ENCODE data around the gene ASCC2.

DNA sequence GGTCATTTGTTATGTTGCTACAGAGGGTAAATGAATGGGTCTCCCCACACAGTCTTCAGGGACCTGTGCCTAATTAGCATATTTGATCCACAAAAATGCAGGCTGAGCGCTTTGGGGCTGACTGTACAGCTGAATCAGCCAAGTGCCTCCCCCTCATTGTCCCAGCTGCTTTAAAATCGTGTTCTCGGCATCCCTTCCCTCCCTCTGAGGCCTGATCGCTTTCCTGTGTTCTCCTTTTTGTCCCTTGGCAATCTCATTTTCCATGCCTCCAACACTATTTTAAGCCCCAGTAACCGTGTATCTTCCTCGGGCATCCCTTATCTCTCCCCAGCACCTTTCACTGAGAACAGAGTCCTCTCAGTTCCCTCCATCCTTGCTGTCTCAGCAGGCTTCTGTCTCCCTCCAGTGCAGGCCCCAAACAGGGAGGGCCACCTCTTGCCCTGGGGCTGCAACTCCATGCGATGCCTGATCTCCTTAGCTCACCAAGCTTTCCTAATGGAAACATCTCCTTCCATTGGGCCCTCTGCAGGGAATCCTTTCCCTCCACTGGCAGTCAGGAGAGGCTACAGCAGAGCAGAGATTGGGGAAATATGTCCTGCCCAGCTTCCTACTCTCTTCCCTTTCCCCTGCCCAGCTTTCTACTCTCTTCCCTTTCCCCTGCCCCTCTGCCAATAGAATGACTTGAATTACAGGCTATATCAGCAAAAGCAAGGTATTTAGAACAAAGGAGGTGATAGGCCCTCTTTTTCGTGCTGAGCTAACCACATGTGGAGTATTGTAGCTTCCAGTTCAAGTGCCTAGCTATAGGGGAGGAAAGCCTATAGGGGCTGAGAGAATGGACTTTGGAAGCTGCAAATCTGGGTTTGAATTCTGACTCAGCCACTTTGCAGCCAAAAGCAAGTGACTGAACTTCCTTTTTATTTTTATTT, 57.1 kb downstream of the ASCC2 start:
- TF ChIP-seq POLR2A (IDR thresholded peaks at IDR 0.05) = no peak
- TF ChIP-seq, protein P1, sequence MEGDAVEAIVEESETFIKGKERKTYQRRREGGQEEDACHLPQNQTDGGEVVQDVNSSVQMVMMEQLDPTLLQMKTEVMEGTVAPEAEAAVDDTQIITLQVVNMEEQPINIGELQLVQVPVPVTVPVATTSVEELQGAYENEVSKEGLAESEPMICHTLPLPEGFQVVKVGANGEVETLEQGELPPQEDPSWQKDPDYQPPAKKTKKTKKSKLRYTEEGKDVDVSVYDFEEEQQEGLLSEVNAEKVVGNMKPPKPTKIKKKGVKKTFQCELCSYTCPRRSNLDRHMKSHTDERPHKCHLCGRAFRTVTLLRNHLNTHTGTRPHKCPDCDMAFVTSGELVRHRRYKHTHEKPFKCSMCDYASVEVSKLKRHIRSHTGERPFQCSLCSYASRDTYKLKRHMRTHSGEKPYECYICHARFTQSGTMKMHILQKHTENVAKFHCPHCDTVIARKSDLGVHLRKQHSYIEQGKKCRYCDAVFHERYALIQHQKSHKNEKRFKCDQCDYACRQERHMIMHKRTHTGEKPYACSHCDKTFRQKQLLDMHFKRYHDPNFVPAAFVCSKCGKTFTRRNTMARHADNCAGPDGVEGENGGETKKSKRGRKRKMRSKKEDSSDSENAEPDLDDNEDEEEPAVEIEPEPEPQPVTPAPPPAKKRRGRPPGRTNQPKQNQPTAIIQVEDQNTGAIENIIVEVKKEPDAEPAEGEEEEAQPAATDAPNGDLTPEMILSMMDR (IDR thresholded peaks at IDR 0.05 in 8 of 11, conservative IDR thresholded peaks at IDR 0.05 in 3 of 11) = no peak

Data from spleen (tissue), 7 donors.